HUES6 (cell line): ENCODE data around the gene RYR3.

Source experiments
- H3K27ac ChIP-seq: 2 replicates; pipeline ENCODE4 v1.7.0; 2013; ENCODE audit warnings: low read depth, mild to moderate bottlenecking, low read length, inconsistent platforms
- H3K27me3 ChIP-seq: 2 replicates; pipeline ENCODE4 v1.6.1; 2013; ENCODE audit warnings: low read length; ENCODE audit not compliant: control insufficient read depth, insufficient read depth
- H3K36me3 ChIP-seq: 2 replicates; pipeline ENCODE4 v1.6.1; 2013; ENCODE audit warnings: low read length; ENCODE audit not compliant: control insufficient read depth, insufficient read depth
- H3K4me1 ChIP-seq: 2 replicates; pipeline ENCODE4 v1.6.1; 2013; ENCODE audit warnings: low read length; ENCODE audit not compliant: control insufficient read depth, insufficient read depth
- H3K4me3 ChIP-seq: 2 replicates; pipeline ENCODE4 v1.5.1; 2013; ENCODE audit warnings: low read depth, low read length
- H3K9ac ChIP-seq: one replicate; pipeline ENCODE4 v1.6.1; 2013; ENCODE audit warnings: mild to moderate bottlenecking, low read length
- H3K9me3 ChIP-seq: 2 replicates; pipeline ENCODE4 v1.6.1; 2013; ENCODE audit warnings: low read depth, low read length; ENCODE audit not compliant: control insufficient read depth, insufficient read depth

Gene RYR3

DNA sequence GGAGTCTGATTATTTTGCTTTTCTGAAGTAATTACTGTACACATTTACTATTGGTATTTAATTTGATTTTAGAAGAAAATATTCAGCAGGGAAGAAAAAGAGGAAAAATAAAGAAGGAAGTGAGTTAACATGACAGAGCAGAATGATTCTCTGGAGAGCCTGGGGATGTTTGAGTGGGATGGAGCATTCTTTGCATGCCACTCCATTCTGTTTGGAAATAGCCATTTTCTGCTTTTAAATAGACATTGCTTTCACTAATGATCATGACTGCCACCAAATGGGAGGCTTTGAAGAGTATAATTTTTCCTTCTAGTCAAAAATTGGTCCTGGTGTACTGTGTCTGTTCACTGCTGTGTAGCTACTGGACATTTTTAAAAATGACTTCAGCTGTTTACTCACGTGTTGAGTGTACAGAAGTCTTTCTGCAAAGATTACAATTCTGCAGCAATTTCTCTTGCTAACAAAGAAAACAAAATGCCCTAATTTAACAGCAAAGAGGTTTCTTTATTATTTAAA, 196.1 kb downstream of the RYR3 start:
- H3K27me3 ChIP-seq: no peaks in the 10 kb centered on the region
- no peaks in the 10 kb centered on the region for H3K9me3 ChIP-seq
- H3K27ac ChIP-seq: peak overlapping the region; percentile 84
- H3K9ac ChIP-seq: no peak overlapping the region
- no peak overlapping the region for H3K4me3 ChIP-seq
- H3K36me3 ChIP-seq: no peaks in the 10 kb centered on the region
- peaks cover 13% of the 10 kb centered on the region for H3K4me1 ChIP-seq

DNA sequence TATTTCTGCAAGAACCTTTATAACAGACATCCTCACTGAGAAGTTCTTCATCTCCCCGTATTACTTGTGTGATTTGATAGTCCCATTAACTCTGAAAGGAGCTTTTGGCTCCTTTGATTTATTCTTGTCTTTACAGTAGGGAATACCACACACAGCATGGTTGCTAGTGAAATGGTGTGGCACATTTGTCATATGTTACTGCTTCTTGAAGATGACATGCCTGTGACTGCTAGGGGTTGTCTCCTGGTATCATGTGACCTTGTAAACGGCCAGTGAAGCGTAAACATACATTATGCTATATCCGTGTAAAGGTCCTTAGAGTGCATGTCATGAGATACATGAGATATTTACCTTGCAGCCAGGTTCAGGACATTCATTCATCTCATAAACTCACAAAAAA, 197.9 kb downstream of the RYR3 start:
- H3K4me3 ChIP-seq: no peak overlapping the region
- H3K27ac ChIP-seq: no peak overlapping the region
- no peaks in the 10 kb centered on the region for H3K36me3 ChIP-seq
- no peaks in the 10 kb centered on the region for H3K9me3 ChIP-seq
- H3K4me1 ChIP-seq: peaks cover 13% of the 10 kb centered on the region
- no peaks in the 10 kb centered on the region for H3K27me3 ChIP-seq
- H3K9ac ChIP-seq: no peak overlapping the region

DNA sequence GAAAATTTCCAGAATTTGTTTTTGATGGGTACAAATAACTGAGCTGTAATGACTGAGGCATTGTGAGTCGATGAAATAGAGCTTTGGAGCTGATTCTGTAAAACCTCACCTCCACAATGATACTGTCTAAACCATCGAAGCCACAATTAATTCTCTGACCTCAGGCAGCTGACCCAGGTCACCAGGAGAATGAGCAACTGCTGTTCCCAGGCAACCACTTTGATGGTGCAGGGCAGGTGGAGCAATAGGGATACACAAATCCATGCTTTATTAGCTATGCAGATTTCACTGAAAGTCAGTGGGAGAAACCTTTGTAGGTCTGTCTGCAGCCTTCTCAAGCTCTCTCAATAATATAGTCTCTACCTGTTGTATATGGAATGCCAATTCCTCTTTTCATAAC, 204.4 kb downstream of the RYR3 start:
- no peaks in the 10 kb centered on the region for H3K9me3 ChIP-seq
- H3K4me3 ChIP-seq: no peak overlapping the region
- no peaks in the 10 kb centered on the region for H3K4me1 ChIP-seq
- H3K27ac ChIP-seq: no peak overlapping the region
- H3K36me3 ChIP-seq: no peaks in the 10 kb centered on the region
- H3K9ac ChIP-seq: no peak overlapping the region
- H3K27me3 ChIP-seq: no peaks in the 10 kb centered on the region

DNA sequence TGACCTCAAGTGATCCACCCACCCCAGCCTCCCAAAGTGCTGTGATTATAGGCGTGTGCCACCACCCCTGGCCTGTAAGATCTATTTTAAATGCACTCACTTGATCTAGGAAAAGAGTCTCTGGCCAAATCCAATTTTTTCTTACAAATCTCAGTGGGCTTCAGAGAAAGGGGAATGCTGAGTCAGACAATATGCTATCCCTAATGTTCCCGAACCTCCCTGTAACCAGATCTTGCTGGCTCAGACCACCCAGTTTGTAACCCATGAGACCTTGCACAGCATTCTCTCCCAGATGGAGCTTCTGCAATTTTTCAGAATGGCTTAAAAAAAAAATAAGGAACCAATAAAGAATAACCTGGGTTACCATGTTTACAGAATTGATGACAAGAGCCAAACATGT, 205.8 kb downstream of the RYR3 start:
- Histone ChIP-seq H3K27ac (no peak overlapping the region), H3K4me3 (no peak overlapping the region), H3K9ac (no peak overlapping the region), H3K27me3 (no peaks in the 10 kb centered on the region), H3K36me3 (no peaks in the 10 kb centered on the region), H3K9me3 (no peaks in the 10 kb centered on the region), H3K4me1 (no peaks in the 10 kb centered on the region)

DNA sequence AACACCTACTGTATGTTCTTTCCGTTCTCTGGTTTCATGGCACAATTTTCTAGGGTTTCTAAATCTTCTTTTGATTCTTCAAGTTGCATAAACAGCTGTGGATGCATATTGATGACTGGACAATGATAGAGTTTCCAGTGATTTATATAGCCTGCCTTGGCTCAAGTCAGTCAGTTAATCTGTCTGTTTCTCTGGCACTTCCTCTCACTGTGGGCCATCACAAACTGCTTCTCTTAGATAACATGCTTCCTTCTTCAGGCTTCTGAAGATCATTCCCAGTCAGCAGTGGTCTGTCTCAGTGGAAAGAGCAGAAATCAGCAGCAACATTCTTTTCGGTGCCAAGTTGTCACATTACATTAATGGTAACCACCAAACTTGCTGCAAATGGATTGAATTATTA, 207.2 kb downstream of the RYR3 start:
- Histone ChIP-seq H3K36me3 (no peaks in the 10 kb centered on the region), H3K27me3 (no peaks in the 10 kb centered on the region), H3K9ac (no peak overlapping the region), H3K9me3 (no peaks in the 10 kb centered on the region), H3K27ac (no peak overlapping the region), H3K4me1 (no peaks in the 10 kb centered on the region), H3K4me3 (no peak overlapping the region)

DNA sequence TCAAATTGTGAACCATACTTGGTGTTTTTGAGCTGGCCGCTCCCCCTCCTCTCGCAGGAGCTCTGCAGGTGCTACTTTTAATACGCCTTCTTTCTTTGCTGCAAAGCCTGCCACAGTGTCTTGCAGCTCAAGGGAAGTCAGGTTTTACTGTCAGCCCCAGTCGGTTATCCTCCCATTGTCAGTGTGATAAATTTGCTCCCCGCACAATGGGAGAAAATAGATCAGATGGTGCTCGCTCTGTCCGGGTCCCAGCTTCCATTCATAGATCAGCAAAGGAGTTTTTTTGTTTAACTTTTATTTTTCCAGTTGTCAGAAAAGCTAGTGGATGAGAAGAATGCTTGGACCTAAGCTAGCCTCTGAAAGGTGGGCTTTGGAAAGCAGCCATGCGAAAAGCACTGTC, 207.7 kb downstream of the RYR3 start:
- Histone ChIP-seq H3K4me3 (no peak overlapping the region), H3K27ac (no peak overlapping the region), H3K9ac (no peak overlapping the region), H3K27me3 (no peaks in the 10 kb centered on the region), H3K9me3 (no peaks in the 10 kb centered on the region), H3K4me1 (no peaks in the 10 kb centered on the region), H3K36me3 (no peaks in the 10 kb centered on the region)

DNA sequence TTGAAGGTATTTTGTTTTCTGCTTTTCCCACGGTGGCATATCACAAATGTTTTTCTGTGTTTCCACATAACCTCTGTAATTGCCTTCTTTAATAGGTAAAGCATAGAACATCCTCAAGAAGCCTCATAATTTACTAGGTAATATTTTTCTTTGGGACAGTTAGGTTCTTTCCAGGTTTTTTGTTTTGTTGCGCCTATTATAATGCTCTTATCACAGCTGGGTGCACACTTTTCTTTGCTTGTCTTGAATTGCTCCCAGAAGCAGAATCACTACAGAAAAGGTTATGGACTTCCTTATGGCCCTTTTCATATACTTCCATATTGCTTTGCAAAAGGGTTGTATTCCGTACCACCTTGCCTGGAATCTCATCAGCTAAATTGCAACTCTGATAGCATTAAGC, 213.5 kb downstream of the RYR3 start:
- no peaks in the 10 kb centered on the region for H3K4me1 ChIP-seq
- no peak overlapping the region for H3K9ac ChIP-seq
- no peak overlapping the region for H3K27ac ChIP-seq
- no peaks in the 10 kb centered on the region for H3K36me3 ChIP-seq
- no peaks in the 10 kb centered on the region for H3K27me3 ChIP-seq
- H3K4me3 ChIP-seq: no peak overlapping the region
- no peaks in the 10 kb centered on the region for H3K9me3 ChIP-seq

DNA sequence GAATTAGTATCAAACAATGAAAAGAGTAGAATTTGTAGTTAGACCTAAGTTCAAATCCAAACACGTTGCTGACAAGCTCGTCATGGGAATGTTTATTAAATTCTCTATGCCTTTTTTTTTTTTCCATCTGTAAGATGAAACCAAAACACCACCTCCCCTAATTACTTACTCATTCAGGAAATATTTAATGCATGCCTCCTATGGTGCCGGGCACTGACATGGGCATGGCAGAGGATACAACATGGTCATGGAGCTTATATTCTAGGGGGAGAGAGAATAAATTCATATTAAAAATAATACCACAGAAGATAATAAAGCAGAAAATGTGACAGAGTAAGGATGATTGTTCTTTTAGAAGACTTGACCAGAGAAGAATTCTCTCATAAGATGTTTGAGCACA, 215.8 kb downstream of the RYR3 start:
- no peaks in the 10 kb centered on the region for H3K27me3 ChIP-seq

DNA sequence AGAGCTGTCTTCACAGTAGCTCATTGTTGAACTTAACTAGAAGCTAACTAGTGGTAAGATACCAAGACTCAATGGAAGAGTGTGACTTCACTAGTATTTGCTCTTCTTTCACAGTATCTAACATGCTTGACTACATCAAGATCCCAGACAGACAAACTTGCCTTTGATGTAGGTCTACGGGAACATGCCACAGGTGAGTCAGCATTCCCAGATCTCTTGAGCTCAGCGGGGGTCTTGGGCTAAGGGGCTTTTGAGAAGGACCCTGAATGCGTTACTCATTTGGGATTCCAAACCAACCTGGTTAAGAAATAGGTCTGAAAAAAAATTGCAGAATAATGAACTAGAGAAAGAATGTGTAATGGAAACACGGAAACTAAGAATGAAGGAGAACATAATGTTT, 222.4 kb downstream of the RYR3 start:
- Histone ChIP-seq H3K27ac (no peak overlapping the region), H3K36me3 (no peaks in the 10 kb centered on the region), H3K27me3 (no peaks in the 10 kb centered on the region), H3K4me3 (no peak overlapping the region), H3K9ac (no peak overlapping the region), H3K4me1 (peaks cover 6% of the 10 kb centered on the region; the same call in 1 of the 2 replicates), H3K9me3 (no peaks in the 10 kb centered on the region)

More for the DNA sequence above, 215.8 kb downstream of the RYR3 start:
- Histone ChIP-seq H3K4me3 (no peak overlapping the region), H3K9ac (no peak overlapping the region), H3K27ac (no peak overlapping the region), H3K36me3 (no peaks in the 10 kb centered on the region), H3K9me3 (no peaks in the 10 kb centered on the region), H3K4me1 (no peaks in the 10 kb centered on the region)

DNA sequence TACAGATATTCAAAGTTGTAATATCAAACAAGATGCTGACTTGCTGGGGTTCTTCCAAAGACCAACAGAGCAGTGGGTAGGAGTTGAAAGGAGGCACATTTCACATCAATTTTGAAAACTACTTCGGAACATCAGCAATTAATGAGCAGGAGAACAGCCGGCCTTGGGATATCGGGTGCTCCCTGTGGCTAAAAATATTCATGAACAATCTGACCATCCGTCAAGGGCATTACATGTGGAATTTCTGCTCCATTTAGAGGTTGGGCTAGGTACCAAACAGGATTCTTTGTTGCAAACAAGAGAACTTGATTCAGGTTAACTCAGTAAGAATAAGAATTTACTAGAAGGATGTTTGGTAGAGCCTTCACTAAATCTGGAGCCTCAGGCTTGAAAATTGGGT, 223.9 kb downstream of the RYR3 start:
- H3K27me3 ChIP-seq: no peaks in the 10 kb centered on the region
- no peak overlapping the region for H3K9ac ChIP-seq
- H3K36me3 ChIP-seq: no peaks in the 10 kb centered on the region
- no peak overlapping the region for H3K4me3 ChIP-seq
- H3K27ac ChIP-seq: no peak overlapping the region
- H3K9me3 ChIP-seq: no peaks in the 10 kb centered on the region
- H3K4me1 ChIP-seq: peaks cover 6% of the 10 kb centered on the region; the same call in 1 of the 2 replicates

DNA sequence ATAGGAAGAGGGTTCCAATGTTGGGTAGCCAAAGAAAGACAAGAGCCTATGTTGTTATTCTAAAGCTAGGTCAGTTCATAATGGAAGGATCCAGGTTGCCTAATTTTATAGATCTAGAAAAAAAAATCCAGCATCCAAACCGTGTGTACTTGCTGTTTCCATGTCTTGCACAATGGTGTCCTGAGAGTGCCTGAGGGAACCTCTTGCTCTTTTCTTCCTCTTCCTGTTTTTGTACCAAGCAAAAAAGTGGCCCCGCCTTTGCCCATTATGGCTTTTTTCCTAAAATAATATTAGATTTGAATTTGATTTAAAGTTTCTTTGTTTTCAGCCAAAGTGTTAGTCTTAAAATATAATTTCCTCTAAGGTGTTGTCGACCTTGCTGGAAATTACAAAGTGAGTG, 224.4 kb downstream of the RYR3 start:
- H3K27me3 ChIP-seq: no peaks in the 10 kb centered on the region
- no peak overlapping the region for H3K9ac ChIP-seq
- H3K27ac ChIP-seq: no peak overlapping the region
- H3K9me3 ChIP-seq: no peaks in the 10 kb centered on the region
- H3K4me3 ChIP-seq: no peak overlapping the region
- H3K4me1 ChIP-seq: peaks cover 6% of the 10 kb centered on the region; the same call in 1 of the 2 replicates
- no peaks in the 10 kb centered on the region for H3K36me3 ChIP-seq
